Inferior parietal cortex (tissue), 1 donor: ENCODE results near the gene BRAT1.

ENCODE experiments used
- DNase-seq: peaks from one replicate; pipeline ENCODE4 v3.0.0-alpha.2; 2016; ENCODE audit errors: extremely low spot score

The BRAT1 gene

DNA sequence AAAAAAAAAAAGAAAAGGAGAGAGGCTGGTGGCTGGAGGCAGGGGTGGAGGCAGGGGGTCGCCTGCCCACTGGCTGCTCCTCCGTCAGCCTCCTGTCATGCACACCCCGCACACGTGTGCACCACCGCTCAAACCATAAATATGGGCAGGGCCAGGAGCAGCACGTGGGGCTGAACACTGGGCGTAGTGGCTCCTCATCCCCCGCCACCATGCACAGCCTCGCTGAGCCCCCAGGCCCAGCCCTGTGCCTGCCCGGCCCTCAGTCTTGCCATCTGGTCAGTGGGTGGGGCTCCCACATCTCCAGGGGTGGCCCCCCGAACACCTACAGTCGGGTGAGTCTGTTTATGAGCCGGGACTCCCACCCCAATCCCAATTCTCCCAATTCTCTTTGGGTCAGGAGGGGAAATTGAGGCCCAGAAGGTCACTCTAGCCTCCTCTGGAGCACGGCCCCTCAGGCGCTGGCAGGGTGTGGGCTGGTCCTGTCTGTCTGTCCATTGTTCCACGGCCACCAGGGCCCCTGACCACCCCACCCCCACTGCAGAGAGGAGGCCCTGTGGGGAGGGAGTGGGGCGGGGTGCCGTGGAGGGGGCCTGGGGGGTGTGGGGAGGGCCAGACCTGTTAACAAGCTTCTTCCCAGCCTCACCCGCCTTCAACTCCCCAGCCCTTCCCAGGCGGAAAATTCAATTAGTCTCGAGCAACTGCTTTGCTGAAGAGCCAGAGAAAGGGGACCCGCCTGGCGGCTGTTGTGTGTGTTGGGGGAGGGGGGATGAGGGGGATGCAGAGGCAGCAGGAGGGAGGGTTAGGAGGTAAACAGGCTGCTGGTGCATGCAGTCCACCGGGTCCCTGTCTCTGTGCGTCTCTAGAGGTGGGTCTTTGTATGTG is 59.7 kb downstream of the BRAT1 start:
- DNase-seq, result no peak

DNA sequence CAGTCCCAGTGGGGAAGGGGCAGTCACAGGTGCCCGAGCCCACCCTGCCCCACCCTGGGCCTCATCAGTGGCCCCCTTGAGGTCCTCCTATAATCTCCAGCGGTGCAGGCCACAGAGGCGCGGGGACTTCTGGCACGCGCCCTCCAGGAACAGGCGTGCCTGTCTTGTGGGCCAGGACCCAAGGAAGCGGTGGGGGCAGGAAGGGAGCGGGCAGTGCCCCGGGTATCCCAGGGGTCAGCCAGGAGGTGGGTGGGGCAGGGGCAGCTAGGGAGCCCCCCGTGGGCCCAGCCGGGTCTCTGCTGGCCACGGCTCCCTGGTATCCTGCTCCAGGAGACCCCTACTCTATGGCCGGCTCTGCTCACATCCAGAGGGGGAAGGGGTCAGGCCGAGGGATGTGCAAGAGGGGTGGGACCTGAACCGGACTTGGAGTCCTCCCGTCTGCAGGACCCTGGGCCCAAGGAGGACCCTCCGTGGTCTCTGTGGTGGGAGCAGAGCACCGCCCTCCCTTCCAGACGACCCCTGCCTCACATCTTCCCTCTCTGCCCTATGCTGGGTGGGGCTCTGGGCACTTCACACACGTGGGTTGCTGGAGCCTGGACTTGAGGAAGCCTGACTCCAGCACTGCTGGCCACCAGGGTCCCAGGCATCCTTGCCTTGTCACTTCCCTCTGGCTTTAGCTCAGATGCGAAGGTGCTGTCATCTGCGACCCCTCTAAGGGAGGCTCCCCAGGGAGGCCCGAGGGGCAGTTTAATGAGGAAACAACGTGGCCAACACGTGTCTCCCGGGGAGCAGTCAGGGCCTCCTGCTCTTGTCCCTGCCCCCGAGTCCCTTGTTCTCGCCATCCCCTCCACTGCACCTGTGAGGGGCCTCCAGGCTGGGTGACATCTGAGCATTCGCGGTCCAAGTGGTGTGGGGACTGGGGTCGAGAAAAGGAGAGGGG is 60.9 kb downstream of the BRAT1 start:
- DNase-seq, result no peak

DNA sequence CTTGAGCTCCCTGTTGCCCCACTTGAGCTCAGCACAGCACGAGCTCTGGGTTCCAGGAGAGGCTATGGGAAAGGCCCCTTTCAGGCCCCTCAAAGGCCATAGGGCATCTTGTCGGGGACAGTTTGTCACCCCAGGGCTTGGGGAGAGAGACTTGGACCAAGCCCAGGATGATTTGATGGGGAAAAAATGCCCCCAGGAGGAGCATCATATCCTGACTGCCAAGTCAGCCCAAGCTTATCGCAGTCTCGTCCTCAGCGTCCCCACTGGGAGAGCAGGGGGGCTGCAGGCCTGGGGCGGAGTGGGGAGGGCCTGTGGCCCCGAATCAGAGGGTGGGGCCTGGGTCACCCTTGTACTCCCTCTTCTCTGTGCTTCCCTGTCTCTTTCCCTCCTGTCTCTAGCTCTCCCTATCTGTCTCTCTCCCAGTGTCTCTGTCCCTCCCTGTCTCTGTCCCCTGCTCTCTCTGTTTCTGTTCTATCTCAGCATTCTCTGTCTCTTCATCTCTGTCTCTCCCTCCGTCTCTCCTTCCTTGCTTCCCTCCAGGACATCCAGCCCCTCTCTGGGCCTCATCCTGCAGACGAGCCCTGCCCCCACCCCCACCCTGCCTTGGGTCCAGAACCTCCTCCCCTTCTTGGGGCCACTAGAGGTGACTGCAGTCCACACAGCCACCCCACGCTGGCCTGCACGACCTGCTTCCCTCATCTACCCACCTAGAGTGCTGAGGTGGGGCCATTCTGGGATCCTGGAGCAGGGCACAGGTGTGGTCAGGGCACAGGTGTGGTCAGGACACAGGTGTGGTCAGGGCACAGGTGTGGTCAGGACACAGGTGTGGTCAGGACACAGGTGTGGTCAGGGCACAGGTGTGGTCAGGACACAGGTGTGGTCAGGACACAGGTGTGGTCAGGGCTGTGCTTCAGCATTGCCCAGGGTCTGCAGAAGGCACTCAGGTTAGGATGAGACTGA is 61.8 kb downstream of the BRAT1 start:
- no peak for DNase-seq

DNA sequence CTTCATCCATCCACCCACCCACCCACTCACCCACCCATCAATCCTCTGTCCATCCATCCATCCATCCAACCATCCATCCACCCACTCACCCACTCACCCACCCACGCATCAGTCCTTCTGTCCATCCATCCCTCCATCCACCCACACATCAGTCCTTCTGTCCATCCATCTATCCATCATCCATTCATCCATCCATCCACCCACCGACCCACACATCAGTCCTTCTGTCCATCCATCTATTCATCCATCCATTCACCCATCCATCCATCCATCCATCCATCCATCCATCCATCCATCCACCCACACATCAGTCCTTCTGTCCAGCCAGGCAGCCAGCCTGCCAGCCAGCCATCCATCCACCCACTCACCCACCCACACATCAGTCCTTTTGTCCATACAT is 63.3 kb downstream of the BRAT1 start:
- no peak for DNase-seq

DNA sequence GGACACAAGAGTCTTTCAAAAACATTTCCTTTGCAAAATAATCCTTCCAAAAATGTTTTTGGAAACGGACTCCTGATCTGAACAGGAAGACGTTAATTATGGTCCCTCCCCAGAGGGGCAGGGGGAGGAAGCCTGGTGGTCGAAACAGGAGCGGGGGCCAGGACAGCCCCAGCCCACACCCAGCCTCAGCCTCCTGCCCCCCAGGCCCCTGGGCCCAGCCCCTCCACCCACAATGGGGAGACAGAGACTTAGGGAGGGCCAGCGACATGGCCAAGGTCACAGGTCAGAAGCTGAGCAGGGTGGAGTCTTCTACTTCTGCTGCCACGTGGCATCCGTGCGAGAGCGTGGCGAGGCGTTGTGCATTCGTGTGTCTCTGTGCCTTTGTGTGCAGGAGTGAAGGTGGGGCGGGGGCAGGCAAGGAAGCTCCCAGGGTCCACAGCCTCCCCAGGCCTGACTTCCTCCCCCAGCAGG is 65.1 kb downstream of the BRAT1 start:
- DNase-seq, result no peak

DNA sequence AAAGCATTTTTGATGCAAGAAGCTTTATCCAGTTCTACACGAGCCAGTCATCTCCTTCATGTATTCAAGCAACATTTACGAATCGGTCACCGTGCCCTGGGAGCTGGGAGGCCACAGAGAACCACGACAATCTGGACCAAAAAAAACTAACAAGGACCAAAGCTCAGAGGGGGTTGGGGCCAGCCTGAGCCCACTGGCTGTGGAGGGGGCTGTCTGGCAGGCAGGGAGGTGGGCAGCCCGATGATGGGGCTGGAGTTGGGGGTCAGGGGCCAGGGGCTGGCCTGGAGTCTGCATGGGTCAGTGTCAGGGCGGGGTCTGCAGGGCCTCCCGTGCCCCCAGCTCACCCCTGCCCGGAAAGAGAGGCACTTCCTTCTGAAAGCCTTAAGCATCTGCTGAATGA is 66.6 kb downstream of the BRAT1 start:
- no peak for DNase-seq

DNA sequence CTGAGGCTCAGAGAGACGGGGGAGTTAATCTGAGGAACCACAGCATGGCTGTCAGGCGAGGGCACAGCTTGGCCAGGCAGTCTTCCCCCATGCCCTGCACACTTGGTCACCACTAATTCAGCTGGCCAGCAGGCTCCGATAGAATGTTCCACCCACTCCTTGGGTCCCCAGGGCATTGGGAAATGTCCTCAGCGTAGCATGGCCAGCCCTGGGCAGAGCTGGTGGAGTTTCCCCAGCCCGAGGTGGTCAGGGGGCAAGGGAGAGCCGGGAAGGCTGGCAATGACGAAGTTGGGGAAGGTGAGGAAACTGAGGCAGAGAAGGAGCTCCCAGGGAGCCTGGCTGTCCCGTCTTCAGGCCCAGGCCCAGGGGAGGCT is 67.1 kb downstream of the BRAT1 start:
- DNase-seq, result no peak
